ENCODE results near the gene SDC1. TPM values are rescaled to one million over a fixed set of nuclear protein-coding genes. Genes with fewer than 3 reads are reported as not detected.

Gene SDC1
- total and polyA plus RNA-seq, 8 donors: 88.9 to 278 (median 117) TPM

- DNase-seq (peak in 1 of 4 donors; percentile 76), ATAC-seq (peak; percentile 4)
- Histone ChIP-seq H3K27me3 (peaks cover 7 to 76% of the 10 kb centered on the region in 2 donors), H3K4me3 (peak overlapping the region; percentile 50 to 56), H3K9me3 (no peaks in the 10 kb centered on the region), H3K36me3 (no peaks in the 10 kb centered on the region), H3K27ac (peak overlapping the region; percentile 70 to 75), H3K4me1 (peaks cover 8 to 27% of the 10 kb centered on the region in 2 donors)
- TF ChIP-seq CTCF (IDR thresholded peaks at IDR 0.05): no peak
- intact Hi-C loops (cut with DNase I): loop anchor here in 1 of 2 donors (10.0 kb wide), 1 partner anchor 89 kb away; no protein-coding TSS in a partner anchor
Measured at GRCh38 chr2:20224164-20224715, 690 bp downstream of the SDC1 start.

GRCh38 chr2:20223407-20224163 is 1.3 kb downstream of the SDC1 start:
- no peaks in the 10 kb centered on the region for H3K36me3 ChIP-seq
- H3K9me3 ChIP-seq: no peaks in the 10 kb centered on the region
- peak in 3 of 4 donors; percentile 45 to 84 (median 58) for DNase-seq
- H3K27me3 ChIP-seq: peaks cover 7 to 76% of the 10 kb centered on the region in 2 donors
- H3K4me1 ChIP-seq: peaks cover 8 to 27% of the 10 kb centered on the region in 2 donors
- peak overlapping the region; percentile 50 to 56 for H3K4me3 ChIP-seq
- intact Hi-C loops (cut with DNase I): loop anchor here in 1 of 2 donors (10.0 kb wide), 1 partner anchor 89 kb away; no protein-coding TSS in a partner anchor
- no peak for TF ChIP-seq CTCF (IDR thresholded peaks at IDR 0.05)
- peak overlapping the region; percentile 70 to 75 for H3K27ac ChIP-seq
- peak; percentile 9 for ATAC-seq

- no peaks in the 10 kb centered on the region for H3K9me3 ChIP-seq
- H3K4me3 ChIP-seq: peak overlapping the region; percentile 50 to 56
- no peaks in the 10 kb centered on the region for H3K36me3 ChIP-seq
- DNase-seq (peak in 1 of 4 donors; percentile 27), ATAC-seq (no peak)
- intact Hi-C loops (cut with DNase I): loop anchor here in 1 of 2 donors (10.0 kb wide), 1 partner anchor 88 kb away; no protein-coding TSS in a partner anchor
- no peak overlapping the region for H3K27ac ChIP-seq
- peaks cover 8 to 31% of the 10 kb centered on the region in 2 donors for H3K4me1 ChIP-seq
- H3K27me3 ChIP-seq: peaks cover 7 to 69% of the 10 kb centered on the region in 2 donors
- no peak for TF ChIP-seq CTCF (IDR thresholded peaks at IDR 0.05)
Measured at GRCh38 chr2:20222769-20223406, 2.0 kb downstream of the SDC1 start.

- TF ChIP-seq CTCF (IDR thresholded peaks at IDR 0.05): no peak
- Histone ChIP-seq H3K27ac (peak overlapping the region; percentile 18 to 54), H3K36me3 (no peaks in the 10 kb centered on the region), H3K9me3 (no peaks in the 10 kb centered on the region), H3K4me1 (peaks cover 8 to 32% of the 10 kb centered on the region in 2 donors), H3K4me3 (peak overlapping the region in 1 of 2 donors; percentile 56), H3K27me3 (peaks cover 7 to 62% of the 10 kb centered on the region in 2 donors)
- intact Hi-C loops (cut with DNase I): loop anchor here in 1 of 2 donors (10.0 kb wide), 1 partner anchor 87 kb away; no protein-coding TSS in a partner anchor
- DNase-seq (peak in 2 of 4 donors; percentile 24 to 44), ATAC-seq (no peak)
Measured at GRCh38 chr2:20222014-20222768, 2.7 kb downstream of the SDC1 start.

Data from left lung (tissue), 10 donors.